Ovary (tissue), 9 donors: Measurements from ENCODE around the gene C6orf141. TPM values are rescaled to one million over a fixed set of nuclear protein-coding genes. Genes with fewer than 3 reads are reported as not detected.

Experiments used
- DNase-seq, 5 donors: peaks; one replicate each; pipeline ENCODE4 v3.0.0-alpha.2; 2019 to 2020
- H3K27ac ChIP-seq, 2 donors: fragments of 200-600 bp; one replicate each; pipeline versions ENCODE4 v1.5.1 to v1.8.0; 2019 to 2022
- H3K27me3 ChIP-seq: fragments of 200-600 bp; one replicate; pipeline ENCODE4 v1.8.0; 2022
- H3K36me3 ChIP-seq: fragments of 200-600 bp; sonication (generic); one replicate; pipeline ENCODE4 v1.5.1; 2019
- H3K4me1 ChIP-seq: one replicate; pipeline ENCODE4 v1.8.1; 2013; ENCODE audit warnings: mild to moderate bottlenecking, moderate library complexity; ENCODE audit not compliant: insufficient read depth
- H3K4me3 ChIP-seq: fragments of 200-600 bp; sonication (generic); one replicate; pipeline ENCODE4 v1.5.1; 2017
- H3K9me3 ChIP-seq, 2 donors: fragments of 200-600 bp in 1 of 2; sonication (generic) in 1 of 2; one replicate each; pipeline versions ENCODE4 v1.5.1 to v1.8.1; 2013 to 2019; ENCODE audit warnings: mild to moderate bottlenecking in 1 of 2, moderate library complexity in 1 of 2
- EP300 ChIP-seq: sonication (generic); formaldehyde crosslinking; IDR thresholded peaks from one replicate; pipeline ENCODE4 v1.6.1; 2017; ENCODE audit warnings: antibody characterized with exemption
- POLR2A ChIP-seq: fragments of 450-650 bp; IDR thresholded peaks from one replicate; pipeline ENCODE4 v1.6.1; 2017; ENCODE audit warnings: antibody characterized with exemption, mild to moderate bottlenecking, moderate library complexity
- WGBS, 3 donors: extraction: QIAGEN DNeasy Blood & Tissue Kit in 1 of 3; methylation state at CpG; one replicate each; pipeline versions ENCODE4 v1.1.5 to v1.1.7; 2013 to 2017; 5-methylcytosine and 5-hydroxymethylcytosine counted together
- intact Hi-C, 4 donors: fragments of 100-400 bp; cut with DNase I; formaldehyde crosslinking; loops; one replicate each; pipeline versions ENCODE4 v1.11.0 to v1.15.1; 2022 to 2023
- polyA plus RNA-seq, 2 donors: library from polyadenylated mRNA; stranded (reverse); fragments of 200-250 nt in 1 of 2; fragments of 350-450 nt in 1 of 2; fragmentation: Illumina TruSeq in 1 of 2; extraction: RNeasy Lipid Tissue Mini Kit (QIAGEN cat#74804) in 1 of 2; gene quantifications; one replicate each; pipeline ENCODE4 v1.2.3, GENCODE V29; 2013 to 2014
- total RNA-seq, 7 donors: library from RNA; depleted of rRNA in 2 of 7; stranded (reverse); fragments of >200 nt in 2 of 7; fragmentation: NEBNext Ultra II Directional in 3 of 7; extraction: Animal tissue kit (Norgen Biotek cat#: 25700) in 3 of 7; gene quantifications; one replicate each; pipeline versions ENCODE4 v1.1.0 to v1.2.4, GENCODE V29; 2016 to 2023
- TF ChIP-seq, protein P1 (sequence below), 3 donors: fragments of 450-650 bp in 2 of 3; fragments of 200-600 bp in 1 of 3; IDR thresholded peaks; one replicate each; pipeline versions ENCODE4 v1.5.1 to v1.8.0; 2016 to 2022; ENCODE audit warnings: antibody characterized with exemption in 3 of 3, mild to moderate bottlenecking in 1 of 3
- donor health status: DM: no; HTN: no; CAD: no; lungs with moderate emphysema.
- donor health status: DM: no; HTN: no; CAD: no.
- donor health status: Bipolar disorder and iron deficiency.
- donor health status: DM: yes; HTN: yes; CAD: no.
- donor health status: DM: no; HTN: no; CAD: no.
- donor health status: DM: yes; HTN: yes; CAD: no.

The C6orf141 gene
- total and polyA plus RNA-seq, 9 donors: 0.40 to 5.2 (median 1.9) TPM; not detected in 1

DNA sequence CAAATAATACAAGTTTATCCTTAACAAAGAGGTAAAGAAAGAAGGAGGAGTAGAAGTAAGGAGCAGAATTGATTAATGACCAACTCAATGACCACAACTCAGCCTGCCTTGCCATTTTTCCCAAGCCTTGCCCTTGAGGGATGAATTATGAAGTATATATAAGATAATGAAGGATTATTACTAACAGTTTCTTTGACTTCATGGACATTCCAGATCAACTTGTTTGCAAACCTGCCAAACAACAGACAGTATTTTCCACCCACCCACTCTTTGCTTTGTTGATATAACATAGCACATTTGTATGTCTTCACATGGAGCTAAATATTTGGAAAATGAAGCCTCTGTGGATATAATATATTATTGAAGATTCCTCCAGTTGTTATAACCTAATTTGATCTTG, 9.9 kb upstream of the C6orf141 start:
- Histone ChIP-seq H3K27ac (no peak overlapping the region), H3K4me3 (no peak overlapping the region), H3K27me3 (no peaks in the 10 kb centered on the region), H3K4me1 (no peaks in the 10 kb centered on the region), H3K36me3 (no peaks in the 10 kb centered on the region), H3K9me3 (no peaks in the 10 kb centered on the region)
- TF ChIP-seq EP300: no peak
- TF ChIP-seq, protein P1, sequence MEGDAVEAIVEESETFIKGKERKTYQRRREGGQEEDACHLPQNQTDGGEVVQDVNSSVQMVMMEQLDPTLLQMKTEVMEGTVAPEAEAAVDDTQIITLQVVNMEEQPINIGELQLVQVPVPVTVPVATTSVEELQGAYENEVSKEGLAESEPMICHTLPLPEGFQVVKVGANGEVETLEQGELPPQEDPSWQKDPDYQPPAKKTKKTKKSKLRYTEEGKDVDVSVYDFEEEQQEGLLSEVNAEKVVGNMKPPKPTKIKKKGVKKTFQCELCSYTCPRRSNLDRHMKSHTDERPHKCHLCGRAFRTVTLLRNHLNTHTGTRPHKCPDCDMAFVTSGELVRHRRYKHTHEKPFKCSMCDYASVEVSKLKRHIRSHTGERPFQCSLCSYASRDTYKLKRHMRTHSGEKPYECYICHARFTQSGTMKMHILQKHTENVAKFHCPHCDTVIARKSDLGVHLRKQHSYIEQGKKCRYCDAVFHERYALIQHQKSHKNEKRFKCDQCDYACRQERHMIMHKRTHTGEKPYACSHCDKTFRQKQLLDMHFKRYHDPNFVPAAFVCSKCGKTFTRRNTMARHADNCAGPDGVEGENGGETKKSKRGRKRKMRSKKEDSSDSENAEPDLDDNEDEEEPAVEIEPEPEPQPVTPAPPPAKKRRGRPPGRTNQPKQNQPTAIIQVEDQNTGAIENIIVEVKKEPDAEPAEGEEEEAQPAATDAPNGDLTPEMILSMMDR (IDR thresholded peaks at IDR 0.05): no peak
- no peak for TF ChIP-seq POLR2A
- intact Hi-C loops: no loop called here
- DNase-seq: no peak

DNA sequence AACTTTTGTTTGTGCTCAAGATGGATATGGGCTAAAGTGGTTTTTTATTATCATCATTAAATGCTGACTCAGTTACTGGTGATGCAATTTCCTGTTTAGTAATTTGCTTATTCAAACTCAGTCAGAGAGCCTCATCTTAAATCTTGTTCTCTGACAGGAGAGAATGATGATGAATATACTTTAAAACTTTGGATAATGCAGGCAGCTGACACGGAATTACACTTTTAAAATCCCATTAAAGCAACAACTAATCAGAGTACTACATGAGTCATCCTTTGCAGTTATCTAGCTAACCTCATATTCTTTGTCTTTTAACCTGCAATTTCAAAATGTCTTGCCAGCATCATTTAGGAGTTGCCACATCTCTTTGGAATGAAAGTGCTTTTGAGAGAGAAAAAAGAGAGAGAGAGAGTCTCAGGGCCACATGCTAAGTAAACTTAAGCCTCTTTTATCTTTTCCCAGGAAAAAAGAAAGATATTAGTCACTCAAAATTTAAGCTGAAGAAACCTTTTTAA, 9.2 kb upstream of the C6orf141 start:
- no peak for DNase-seq
- Histone ChIP-seq H3K27me3 (no peaks in the 10 kb centered on the region), H3K27ac (no peak overlapping the region), H3K9me3 (no peaks in the 10 kb centered on the region), H3K4me3 (no peak overlapping the region), H3K36me3 (no peaks in the 10 kb centered on the region), H3K4me1 (no peaks in the 10 kb centered on the region)
- no peak for TF ChIP-seq POLR2A
- TF ChIP-seq, protein P1 (IDR thresholded peaks at IDR 0.05): no peak
- no peak for TF ChIP-seq EP300
- WGBS, 3 donors: 0 to 12% (median 2%) methylated on average over 1 of the region's 1 CpG
- intact Hi-C loops: no loop called here

DNA sequence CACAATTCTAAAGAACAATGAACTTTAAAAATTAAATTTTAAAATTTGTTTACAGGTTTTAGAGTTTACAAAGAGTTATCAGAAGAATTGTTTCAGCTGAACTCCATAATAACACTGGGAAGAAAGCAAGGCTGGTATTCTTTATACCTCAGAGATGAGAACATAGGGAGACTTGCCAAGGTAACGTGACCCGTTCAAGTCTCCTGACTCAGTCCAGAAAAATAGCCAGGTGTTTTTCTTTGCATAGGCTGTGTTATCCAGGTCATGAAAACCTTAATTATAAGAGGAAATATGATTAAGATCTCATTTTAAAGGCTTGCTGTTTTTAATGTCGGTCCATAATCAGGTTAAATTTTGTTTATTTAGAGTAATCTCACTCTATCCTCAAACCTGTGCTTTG, 8.5 kb upstream of the C6orf141 start:
- H3K36me3 ChIP-seq: no peaks in the 10 kb centered on the region
- intact Hi-C loops: no loop called here
- H3K9me3 ChIP-seq: no peaks in the 10 kb centered on the region
- H3K4me1 ChIP-seq: no peaks in the 10 kb centered on the region
- DNase-seq: no peak
- H3K4me3 ChIP-seq: no peak overlapping the region
- 25 to 40% (median 35%) methylated on average over 3 of the region's 3 CpGs for WGBS, 3 donors
- TF ChIP-seq POLR2A: no peak
- TF ChIP-seq, protein P1 (IDR thresholded peaks at IDR 0.05): no peak
- no peak for TF ChIP-seq EP300
- no peak overlapping the region for H3K27ac ChIP-seq
- no peaks in the 10 kb centered on the region for H3K27me3 ChIP-seq

DNA sequence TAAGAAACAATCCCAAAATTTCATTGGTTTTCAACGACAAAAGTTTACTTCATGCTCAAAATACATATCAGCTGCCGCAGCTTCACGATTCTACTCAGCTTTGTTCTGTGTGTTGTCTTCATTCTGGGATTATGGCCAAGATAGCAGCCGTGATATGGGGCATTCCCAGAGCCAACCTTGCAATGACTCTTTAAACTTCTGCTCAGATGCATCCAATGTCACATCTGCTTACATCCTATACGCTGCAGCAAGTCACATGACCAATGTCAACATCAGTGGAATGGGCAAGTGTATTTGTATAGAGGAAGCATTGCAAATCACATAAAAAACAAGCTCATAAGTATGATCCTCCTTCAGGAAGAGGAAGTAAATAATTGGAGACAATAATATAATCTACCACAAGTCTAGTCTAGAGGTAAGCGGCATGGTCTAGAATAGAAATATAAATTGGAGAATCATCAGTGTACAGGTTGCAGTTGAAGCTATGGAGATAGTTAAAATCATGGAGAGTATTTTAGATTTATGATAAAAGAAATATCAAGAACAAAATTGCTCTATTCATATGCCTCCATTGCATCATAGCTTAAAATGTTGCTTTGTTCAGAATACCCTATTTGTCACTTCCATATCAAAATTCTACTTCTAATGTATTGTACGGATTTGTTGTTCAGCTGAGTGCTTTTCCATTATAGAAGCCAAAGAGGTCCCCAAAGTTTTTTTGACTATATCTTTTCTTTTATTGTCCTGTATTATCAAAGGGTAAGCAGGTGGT, 7.2 kb upstream of the C6orf141 start:
- Histone ChIP-seq H3K27me3 (no peaks in the 10 kb centered on the region), H3K36me3 (no peaks in the 10 kb centered on the region), H3K9me3 (no peaks in the 10 kb centered on the region), H3K4me1 (no peaks in the 10 kb centered on the region), H3K4me3 (no peak overlapping the region), H3K27ac (no peak overlapping the region)
- intact Hi-C loops: no loop called here
- 79 to 83% (median 79%) methylated on average over 7 of the region's 7 CpGs for WGBS, 3 donors
- DNase-seq: no peak
- TF ChIP-seq POLR2A (no peak), EP300 (no peak)
- TF ChIP-seq, protein P1 (IDR thresholded peaks at IDR 0.05): no peak
